GM19328 (cell line): ENCODE data around the gene PTPRG.

ENCODE experiments used
- ATAC-seq: cut with Tn5 transposase; IDR thresholded peaks from one replicate; pipeline ENCODE4 v1.9.1; 2021; ENCODE audit warnings: mild to moderate bottlenecking, moderate library complexity; ENCODE audit not compliant: unreplicated experiment

The PTPRG gene

DNA sequence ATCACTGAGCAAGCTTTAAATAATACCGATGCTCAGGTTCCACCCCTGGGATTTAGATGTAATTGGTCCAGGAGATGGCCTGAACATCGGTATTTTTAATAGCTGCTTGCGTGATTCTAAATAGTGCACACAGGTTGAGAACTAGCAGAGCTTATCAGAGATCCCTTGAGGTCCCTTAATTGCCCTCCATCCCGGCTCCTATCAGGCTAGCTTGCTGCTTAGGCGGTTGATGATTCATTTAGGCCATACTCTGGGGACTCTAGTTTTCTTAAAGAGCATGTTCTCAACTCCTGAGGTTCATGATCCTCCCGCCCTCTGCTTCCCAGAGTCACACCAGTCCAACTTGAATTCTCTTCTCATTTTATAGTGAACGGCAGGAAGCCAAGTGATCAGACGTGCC lies 531.7 kb downstream of the PTPRG start:
- ATAC-seq: no peak

DNA sequence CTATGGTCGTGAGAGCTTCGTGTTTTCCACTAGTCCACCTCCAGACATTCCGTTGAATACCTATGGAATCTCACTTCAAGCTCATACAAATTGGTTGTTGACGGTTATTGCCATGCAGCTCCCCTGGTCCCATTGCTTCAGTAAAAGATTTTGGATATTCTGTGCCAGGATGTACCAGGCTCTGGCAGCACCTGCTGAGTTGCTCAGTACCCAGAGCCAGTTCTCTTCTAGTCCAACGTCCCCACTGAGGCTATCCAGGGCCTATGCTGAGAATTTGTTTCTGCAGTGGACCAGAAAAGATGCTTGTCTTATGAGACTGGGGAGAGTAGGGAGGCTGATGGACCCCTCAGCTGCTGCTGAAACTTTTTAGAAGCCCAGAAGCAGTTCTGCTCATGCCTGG lies 533.1 kb downstream of the PTPRG start:
- no peak for ATAC-seq

DNA sequence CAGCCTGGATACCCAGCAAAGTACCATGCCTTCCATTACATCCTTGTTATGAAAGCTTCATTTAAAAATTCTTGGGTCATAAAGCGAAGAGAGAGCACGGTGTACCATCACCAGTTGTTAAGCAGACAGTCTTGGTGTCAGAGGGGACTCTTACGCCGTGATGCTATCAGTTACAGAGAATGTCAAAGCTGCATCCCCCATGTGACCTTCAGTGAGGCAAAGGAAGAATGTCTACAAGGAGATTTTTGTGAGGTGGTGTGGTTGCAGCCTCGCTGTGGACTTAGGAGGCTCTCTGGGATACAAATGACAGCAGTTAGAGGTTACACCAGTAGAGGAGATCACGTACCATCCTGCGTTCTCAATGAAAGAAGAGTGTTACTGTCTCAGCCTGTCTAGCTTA lies 533.7 kb downstream of the PTPRG start:
- no peak for ATAC-seq

DNA sequence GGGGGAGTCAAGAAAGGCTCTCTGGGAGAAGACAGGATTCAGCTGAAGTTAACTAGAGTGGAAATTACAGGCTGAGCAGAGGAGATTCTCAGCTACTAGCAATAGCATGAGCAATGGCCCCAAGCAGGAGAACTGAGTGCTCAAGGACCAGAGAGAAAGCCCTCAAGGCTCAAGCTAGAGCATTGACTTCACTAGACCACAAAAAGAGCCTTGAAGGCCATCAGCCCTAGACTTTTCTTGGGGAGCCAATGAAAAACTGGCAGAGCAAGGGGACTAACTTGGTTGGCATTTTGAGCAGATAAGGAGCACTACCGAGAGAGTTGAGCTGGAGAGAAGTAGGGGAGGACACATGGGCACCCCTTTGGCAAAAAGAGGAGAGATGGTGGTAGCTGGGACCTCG lies 534.4 kb downstream of the PTPRG start:
- no peak for ATAC-seq

DNA sequence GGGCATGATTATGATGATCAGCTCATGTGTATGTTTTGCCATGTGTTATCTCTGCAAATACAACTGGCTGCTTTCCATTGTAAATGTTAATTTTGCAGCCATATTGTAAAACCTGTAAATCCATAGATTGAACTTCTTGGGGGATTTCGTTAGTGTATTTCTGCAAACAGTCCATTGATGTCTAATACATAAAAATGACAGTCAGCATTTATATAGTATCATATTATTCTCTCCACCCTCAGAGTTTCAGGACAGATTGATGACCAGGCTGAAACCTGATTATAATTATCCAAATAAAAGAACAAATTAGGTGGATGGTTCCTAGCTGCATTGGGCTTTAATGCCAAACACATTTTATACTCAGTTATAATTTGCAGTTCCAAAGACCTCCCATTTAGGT lies 535.1 kb downstream of the PTPRG start:
- no peak for ATAC-seq

DNA sequence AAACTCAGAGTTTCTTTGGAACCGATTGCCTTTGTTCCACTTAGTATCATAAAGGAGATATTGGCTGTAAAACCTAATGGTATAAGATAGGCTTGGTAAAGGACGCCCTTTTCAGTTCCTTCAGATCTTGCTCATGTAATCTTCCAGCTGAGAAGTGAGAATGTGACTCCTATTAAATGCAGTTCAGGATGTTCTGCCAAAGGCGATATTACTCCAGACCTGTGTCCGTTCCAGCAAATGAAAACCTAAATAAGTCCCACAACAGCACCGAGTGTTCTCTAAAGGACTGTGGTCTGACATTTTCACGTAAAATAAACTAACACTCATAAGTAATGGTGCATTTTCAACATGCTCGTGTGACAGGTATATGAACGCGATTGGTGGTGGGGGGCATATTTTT lies 535.8 kb downstream of the PTPRG start:
- no peak for ATAC-seq

DNA sequence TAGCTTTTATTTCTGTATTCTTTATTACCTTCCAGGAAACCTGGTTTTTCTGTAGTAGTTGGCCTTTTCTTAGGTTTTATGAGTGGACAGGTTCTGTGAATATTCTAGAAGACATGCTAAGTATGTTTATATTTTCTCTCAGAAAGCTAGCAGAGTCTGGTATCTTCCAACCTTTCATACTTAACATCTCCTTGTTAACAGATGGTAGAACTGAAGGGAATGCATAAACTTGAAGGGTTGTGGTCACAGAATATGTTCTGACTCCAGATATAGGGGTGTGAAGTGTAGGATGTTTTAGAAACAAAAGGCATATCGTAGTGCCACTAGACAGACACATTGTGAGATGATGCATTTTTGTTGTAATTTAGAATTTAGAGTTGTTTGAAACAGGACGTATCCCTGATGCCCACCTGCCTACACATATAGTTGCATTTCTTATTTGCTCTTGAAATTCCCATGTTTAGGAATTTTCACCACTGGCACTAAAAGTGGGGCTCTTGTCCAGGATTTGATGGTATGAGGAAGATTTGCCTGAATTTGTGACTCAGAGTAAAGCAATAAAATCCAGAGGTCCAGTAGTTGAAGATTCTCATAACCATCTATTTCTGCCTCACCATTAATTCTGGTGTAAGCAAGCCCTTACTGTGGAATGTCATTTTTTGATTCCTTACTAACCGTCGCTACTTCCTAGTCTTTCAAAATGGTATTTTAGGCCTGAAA lies 537.4 kb downstream of the PTPRG start:
- ATAC-seq: no peak

DNA sequence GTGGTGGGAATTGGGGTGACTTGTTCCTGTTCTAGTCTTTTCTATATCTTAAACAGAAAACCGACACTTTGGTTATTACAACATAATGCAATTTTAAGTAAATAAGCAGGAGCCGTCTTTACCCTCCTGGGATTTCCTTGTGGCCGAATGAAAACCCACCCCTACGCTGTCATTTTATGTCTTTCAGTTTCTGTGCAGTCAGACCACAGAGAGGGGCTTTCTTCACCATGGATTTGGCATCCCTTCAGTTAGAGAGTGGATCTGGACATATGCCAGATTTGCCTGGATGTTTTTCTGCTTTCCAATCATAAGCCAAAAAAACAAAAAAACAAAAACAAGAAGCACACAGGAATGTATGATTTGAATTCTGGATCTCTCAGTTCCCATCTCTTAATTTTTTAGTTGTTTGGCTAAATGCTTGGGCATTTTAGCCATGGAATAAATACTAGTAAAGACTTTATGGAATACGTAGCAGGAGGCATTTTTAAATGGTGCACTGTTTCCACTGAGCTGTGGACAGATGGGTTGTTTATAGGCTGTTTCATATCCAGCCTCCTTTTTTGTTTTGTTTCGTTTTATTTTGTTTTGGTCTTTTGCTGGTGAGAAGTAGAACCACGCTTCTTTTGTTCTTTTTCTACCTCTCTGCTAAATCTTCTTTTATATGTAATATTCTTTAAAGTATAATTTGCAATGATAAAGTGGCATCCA lies 539.1 kb downstream of the PTPRG start:
- ATAC-seq: no peak

DNA sequence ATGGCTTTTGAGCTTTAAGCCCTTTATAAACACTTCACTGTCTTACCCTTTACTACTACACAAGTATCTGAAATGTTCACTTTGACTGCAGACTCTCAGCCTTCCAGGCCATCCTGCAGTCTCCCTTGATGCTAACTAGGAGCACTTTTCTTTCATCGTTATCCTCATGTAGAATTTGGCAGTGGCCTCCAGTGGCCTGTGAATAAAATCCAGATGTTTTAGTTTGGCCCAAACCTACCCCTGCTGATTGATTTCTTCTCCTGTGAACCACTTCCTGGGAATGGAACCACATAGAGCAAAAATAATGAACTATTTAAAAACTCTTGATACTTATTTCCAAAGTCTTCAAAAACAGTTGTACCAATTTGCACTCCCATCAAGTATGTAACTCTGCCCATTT lies 540.1 kb downstream of the PTPRG start:
- ATAC-seq: no peak

DNA sequence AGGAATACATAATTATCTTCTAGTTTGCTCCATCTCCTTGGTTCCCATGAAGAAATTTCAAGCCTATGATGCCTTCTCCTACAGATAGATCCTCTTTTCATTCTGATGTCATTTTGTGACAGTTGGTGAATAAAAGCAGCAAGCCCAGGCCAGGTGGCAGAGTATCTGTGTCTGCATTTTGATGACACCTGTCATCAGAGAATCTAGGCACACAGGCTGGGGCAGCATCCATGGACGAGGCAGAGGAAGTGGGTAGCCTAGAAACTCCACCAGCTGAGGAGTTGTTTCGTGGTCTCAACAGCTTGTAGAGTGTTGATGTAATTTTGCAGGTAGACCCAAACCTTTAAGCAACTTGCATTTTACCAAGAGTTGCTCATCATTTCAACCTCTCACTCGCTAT lies 542.2 kb downstream of the PTPRG start:
- ATAC-seq: no peak

DNA sequence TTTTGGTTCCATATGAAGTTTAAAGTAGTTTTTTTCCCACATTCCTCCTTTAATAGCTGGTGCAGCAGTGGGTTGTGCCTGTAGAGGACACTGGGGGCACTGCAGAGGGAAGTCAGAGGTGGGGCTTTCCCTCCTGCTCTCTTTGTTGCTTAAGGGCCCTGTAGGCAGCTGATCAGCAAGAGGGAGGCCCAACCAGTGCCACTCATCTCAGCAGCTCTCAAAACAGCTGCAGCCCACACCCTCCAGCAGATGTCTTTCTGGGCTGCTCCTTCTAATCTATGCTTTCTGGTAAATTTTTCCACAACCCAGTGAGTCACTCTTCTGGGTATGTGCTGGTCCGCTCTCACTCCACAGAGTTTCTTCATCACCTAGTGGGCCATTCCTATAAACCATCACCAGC lies 548.2 kb downstream of the PTPRG start:
- ATAC-seq: no peak

DNA sequence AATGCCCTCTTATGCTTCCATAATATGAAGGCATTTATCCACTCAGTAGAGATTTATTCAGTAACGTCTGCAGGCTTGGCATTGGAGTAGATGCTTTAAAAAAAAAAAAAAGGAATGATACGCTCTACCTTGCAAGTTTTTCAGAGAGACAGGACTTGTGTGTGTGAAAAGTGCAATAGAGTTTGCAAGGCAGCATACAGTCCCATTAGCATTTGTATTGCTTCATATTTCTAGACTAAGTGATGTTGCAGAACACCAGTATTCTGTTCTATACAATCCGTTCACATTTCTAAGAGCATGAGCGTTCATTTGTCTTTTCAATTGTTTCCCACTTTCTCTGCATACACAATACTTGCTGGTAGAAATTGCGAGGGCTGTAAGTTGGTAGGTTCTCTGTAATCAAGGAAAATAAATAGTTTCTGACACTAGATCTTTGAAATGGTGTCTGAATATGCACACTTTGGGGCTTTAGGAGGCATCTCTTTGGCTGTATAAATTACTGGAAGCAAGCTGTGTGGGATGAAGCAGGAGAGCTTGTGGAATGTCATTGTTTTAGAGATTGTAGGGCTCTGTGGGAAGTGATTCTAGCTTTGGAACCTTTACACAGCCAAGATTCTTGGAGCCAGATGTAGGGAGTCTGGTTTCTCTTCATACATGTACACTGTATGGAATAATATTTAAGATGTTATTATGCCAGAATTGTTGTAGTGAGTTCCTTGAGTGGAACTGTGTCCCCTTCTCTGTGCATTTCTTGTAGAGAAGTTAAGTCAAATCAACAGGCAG lies 549.3 kb downstream of the PTPRG start:
- no peak for ATAC-seq

DNA sequence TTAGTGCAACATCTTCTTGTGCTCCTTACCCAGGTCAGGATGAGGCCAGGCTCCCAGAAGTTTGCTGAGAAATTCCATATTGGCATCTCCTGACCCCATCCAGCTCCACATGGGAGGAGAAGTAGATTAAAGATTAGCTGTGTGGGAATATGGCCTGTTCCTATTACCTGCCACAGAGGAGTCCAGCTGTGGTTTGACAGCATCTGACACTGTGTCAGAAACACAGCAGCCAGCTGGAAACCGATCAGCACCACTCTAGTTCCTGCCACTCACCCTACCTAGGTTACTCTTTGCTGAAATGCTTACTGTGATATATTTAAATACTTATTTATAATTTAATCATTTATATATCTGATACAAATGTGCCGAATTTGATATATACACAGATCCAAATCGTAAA lies 551.7 kb downstream of the PTPRG start:
- ATAC-seq: no peak

DNA sequence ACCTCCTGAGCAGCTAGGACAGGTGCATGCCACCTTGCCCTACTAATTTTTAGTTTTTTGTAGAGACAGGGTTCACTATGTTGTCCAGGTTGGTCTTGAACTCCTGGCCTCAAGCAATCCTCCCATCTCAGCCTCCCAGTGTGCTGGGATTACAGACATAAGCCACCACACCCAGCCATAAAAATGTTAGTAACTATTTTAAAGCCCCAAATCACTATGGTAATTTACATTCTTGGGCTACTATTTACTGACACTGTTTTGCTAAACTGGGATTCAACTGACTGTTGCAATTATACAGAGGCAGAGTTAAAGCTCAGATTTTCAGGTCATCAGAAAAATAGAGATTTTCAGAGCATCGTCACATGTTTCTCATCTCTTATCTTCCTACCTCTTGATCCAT lies 553.4 kb downstream of the PTPRG start:
- no peak for ATAC-seq

DNA sequence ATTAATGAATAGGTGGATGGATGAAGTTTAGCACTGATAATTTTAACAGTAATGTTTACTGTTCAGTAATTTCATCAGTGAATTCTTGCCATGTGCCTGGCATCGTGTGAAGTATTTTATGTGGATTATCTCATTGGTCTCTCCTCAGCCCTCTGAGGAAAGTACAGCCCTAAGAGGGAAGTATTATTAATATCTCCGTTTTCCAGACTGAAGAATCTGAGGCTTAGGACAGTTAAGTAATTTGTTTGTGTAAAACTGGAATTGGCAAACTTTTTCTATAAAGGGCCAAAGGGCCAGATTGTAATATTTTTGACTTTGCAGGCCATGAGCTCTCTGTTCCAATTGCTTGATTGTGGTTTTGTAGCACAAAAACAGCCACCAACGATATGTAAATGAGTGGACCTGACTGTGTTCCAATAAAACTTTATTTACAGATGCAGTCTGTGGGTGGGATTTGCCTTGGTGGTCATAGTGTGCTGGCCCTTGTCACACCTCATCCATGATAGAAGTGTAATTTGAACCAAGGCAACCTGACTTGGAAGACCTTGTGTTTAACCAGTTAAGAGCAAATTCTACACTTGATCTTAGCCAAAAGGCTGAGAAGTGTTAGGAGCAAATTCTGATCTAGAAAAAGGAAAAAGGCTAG lies 556.7 kb downstream of the PTPRG start:
- ATAC-seq: no peak

DNA sequence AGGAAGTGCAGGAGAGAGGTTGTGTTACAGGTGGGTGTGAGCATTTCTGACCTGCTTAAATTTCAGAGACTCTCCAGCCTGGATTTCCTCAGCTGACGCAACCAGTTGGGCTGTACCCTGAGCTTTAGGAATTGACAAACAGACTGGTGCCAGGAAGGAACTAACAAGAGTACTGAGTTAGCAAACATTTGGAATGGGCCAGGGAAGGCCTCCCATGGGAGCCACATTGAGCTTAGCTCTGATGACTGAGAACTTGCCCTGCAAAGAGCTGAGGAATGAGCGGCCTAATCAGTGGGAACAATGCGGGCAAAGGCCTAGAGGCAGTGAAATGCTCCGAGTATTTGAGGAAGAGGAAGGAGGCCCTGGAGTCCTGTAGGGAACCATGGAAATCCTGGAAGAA lies 557.8 kb downstream of the PTPRG start:
- no peak for ATAC-seq

DNA sequence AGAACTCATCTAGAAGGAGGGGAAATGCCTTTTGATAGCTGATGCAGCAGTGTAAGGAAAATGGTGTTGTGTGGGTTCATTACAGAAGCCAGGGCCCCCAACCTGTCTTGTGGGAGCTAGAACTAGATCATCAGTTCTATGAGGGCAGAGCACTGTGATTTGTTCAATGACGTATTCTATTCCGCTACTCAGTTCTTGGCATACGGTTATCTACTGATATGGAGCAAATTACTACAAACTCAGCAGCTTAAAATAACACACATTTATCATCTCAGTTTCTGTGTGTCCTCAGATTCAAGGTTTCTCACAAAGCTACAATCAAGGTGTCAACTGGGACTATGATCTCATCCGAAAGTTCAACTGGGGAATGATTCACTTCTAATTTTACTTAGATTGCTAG lies 561.4 kb downstream of the PTPRG start:
- no peak for ATAC-seq

DNA sequence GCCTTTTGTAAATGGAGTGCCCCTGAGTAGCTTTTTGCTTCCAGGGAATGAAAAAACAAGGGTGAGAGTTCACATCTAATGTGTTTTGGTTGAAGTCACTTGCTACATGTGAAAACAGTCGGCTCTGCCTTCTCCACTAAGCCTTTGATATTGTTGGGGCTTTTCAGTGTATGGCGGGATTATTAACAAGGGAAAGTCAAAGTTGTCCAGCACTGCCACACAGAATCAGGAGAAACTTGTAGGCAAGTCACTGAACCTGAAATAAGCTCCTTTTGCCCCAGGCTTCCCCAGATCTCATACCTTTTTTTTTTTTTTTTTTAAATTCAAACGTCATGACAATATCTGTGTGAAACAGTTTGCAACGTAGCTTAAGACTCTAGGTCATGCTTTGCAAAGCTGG lies 564.0 kb downstream of the PTPRG start:
- ATAC-seq: no peak

DNA sequence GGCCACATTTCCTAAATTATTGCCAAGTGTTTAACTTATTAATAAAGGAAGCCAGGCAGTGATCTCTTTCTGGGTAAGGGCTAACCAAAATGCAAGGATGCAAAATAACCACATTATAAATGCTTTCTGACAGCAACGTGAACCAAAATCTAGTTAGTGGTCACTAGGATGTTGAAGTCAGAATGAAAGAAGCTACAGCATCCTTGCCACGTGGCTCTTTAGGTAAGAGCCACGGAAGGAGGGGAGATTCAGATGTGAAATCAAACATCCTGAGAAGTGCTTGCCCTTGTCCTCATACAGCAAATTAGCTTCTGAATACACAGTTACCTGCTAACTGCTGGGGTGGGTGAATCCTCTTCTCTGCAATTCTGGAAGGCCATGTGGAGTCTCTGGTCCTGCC lies 565.7 kb downstream of the PTPRG start:
- ATAC-seq: no peak

DNA sequence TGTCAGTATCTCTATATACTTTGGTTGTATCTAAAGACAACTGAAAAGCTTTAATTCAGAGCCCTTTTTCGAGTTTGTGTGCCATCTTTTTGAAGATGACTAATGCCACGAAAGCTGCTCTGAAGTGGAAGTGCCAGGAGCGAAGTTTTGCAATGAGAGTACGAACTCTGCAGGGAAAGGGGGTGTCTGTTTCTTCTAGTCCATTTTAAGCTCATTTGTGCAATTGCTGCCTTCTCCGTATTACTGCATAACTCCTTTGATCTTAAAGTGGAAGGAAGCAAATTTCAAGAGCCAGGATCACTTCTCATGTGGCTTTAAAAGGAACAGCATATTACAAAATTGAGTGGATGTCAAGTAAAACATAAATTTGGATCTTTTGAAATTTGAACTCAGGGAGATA lies 566.7 kb downstream of the PTPRG start:
- no peak for ATAC-seq

DNA sequence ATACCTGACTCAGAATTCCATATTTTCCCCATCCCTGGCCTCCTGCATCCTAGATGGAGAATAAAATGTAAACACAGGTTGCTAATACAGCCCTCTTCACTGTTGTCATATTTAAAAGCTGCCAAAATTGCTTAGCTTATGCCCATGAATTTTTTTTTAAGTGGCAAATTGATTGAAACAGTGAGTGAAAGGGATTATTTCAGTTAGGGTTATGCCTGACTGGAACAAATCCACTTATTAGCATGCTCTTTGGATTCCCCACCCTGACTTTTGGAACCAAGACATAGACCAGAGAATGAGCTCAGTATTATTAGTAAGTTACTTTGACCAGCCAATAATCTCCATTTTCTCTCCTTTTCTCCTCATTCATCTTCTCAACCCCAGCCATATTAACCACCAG lies 567.3 kb downstream of the PTPRG start:
- ATAC-seq: no peak

DNA sequence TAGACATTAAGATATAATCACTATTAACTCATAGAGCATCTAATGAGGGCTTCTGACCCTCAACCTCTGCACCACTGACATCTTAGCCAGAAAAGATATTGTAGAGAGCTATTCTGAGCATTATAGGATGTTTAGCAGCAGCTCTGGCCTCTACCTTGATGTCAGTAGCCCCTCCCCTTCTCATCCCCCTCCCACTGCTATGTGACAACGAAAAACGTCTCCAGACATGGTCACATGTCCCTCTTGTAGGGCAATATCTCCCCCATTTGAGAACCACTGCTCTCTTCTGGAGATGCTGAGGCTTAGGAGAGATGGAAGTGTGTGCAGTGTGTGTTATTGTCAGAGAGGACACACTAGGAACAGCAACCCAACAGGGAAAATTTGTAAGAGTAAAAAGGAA lies 569.7 kb downstream of the PTPRG start:
- no peak for ATAC-seq
